Activated T-cell treated with anti-CD3 and anti-CD28 coated beads for 24 hours (primary cell): ENCODE data around the gene CFAP221.
A peak's percentile ranks its signal among the peaks of the same experiment; 100 is the strongest.
"Not testable (repeated sequence)": the region's sequence is repeated elsewhere in the genome, so short reads cannot be mapped to it uniquely, and the experiment has no call there.

ENCODE experiments used
- DNase-seq: peaks from one replicate; pipeline ENCODE4 v3.0.0-alpha.2; 2020; ENCODE audit warnings: low read depth

The CFAP221 gene

DNA sequence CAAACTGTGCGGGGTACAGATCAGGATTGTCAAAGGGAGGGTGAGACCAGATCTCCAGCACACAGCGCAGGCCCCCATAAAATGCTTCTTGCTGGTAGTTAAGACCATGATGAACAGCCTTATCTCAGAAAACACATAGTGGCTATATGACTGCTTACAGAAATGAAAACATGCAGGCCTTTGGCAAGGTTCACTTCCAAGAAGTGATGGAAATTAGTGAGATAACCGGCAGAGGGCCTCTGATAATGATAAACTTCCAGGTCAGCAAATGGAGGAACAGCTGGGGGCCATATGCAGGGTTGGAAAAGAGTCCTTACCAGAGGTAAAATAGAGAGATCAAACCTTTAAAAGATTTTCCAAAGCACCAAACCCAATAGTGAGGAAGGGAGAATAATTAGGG is 46.6 kb downstream of the CFAP221 start:
- no peak for DNase-seq

DNA sequence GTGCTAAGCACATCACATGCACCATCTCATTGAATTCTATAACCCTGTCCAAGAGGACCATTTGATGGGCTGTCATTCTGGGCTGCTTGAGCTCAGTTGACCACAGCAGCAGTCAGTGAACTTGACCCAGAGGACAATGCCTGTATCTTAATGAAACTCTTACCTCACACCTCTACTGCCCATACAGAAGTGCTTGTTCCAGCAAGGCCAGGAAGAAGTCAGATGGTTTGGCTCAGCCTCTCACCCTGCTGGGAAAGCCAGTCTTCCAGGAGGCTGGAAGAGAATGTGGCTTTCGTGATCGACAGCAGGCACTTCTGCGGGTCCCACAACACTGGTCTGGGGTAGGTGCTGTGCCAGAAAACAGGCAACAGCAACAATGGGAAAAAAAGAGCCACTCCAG is 47.3 kb downstream of the CFAP221 start:
- no peak for DNase-seq

DNA sequence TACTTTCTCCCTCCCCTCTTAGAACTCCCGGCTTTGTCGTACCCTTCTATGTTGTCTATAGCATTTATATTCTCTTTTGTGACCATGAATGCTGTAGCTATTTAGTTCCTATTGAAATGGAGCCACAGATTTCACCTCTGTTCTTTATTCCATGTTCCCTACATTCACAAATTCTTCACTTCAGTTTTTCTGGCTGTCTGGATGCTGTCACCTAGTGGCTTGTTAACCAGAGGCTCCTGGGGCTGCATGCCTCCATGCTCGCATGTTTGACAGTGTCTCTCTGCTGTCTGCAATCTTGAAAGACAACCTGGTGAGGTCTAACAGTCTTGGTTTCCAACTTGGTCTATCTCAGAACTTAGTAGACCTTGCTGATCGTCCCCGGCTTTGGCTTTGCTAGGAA is 48.2 kb downstream of the CFAP221 start:
- DNase-seq = no peak

DNA sequence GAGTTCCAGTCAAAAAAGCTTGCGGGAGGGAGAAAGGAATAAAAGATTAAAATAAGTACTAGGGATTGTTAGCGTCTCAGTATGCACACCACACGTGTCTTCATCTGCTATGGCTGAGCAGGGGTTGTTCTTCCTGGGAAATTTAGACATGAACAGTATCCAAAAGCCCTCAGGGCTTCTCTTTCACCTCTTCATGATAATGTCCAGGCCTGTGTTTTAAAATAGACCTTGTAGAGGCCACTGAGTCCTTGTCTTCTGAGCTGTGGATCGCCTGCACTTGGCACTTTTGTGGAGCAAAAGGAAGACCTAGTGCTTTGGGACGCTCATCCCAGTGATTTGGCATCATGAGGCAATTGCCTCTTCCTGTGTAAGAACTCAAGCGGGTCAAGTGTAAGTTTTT is 52.4 kb downstream of the CFAP221 start:
- DNase-seq = no peak

DNA sequence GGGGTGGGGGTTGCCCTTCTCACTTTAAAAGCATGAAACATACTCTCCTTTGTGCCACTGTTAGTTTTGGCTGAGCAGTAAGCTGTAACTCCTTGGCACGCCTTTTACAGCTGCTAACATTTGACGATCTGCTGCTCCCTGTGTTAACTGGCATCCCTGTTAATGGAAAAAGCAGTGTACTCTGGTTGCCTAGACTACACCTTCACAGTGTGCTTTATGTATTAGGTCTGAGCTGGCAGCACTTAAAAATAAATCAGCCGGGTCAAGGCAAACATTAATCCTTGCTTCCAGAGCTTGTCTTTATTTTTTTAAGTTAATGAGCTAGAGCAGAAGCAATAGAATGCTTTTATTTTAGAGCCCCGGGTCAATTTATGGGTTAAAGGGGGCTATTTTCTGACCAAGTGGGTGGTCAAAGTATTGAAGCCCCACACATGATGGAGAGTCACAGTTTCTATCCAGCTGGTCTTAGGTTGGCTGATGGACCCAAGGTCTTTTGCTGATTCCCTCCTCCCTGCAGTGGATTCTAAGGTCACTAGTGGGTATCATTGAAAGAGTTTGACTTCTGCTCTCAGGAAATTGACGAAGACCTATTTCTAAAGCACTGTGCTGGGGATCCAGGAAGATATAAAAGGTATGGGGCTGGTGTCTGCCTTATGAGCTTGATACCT is 54.5 kb downstream of the CFAP221 start:
- DNase-seq = no peak

DNA sequence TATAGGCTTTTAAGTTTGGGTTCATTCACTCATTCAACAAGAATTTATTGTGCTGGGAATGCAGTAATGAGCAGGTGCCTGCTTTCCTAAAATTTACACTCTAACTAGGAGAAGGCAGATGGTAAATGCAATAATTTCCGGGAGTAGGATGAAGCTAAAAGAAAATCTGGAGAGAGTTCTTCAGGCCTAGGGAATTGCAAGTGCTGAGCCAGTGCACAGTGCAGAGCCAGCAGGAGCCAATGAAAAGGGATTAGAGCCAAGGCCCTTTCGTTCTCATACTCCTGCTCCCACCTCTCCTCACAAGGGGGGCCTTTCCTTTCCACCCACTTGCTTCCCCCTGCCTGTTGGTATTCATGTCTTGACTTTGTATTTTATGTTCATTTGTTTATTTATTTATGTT is 55.1 kb downstream of the CFAP221 start:
- DNase-seq = no peak

DNA sequence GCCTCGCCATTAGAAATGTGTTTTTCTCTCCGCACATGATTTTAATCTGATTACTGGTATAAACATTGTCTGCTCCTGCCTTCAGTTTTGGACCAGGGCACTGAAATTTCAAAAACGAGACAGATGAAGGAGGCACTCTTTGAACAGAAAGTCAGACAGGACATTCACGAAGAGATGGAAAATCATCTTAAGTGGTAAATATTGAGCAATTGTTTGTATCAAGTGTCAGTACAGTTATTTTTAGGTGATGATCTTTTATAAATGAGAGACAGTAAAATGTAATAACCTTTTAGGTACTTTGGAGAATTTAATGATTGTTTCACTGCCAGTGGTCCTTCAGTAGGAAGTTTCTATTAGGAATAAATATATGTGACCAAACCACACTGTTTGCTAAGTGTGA is 60.8 kb downstream of the CFAP221 start:
- no peak for DNase-seq

DNA sequence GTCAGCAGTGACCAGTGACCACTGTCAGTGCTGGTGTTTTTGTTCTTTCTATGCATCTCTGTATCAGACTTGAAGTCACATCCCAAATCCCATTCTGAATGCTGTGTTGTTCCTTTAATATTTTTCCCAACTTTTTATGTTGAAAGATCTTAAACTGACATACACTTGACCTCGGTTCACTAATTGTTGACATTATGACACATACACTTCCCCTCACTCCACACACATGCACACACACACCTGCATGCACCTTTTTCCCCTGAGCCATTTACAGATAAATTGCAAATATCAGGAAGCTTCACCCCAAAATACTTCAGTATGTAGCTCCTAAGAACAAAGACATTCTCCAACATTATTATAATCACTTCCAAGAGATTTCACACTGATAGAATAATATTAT is 62.4 kb downstream of the CFAP221 start:
- no peak for DNase-seq

DNA sequence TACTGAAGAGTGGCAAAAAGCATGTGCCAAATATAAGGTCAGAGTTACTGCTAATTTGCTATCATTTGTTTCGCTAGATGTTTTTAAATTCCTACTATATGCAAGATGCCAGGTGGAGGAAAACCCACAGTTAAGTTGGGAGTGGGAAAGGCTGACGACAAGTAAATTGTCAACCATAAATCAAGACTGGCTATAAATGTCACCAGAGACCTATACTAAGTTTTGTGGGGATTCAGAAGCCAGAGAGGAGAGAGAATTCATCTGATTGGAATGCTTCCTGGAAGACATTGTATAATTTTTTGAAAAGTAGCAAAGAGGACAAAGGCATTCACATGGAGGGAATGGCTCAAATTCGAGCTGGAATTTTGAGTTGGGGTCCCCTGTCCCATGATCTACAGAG is 64.3 kb downstream of the CFAP221 start:
- DNase-seq = no peak

DNA sequence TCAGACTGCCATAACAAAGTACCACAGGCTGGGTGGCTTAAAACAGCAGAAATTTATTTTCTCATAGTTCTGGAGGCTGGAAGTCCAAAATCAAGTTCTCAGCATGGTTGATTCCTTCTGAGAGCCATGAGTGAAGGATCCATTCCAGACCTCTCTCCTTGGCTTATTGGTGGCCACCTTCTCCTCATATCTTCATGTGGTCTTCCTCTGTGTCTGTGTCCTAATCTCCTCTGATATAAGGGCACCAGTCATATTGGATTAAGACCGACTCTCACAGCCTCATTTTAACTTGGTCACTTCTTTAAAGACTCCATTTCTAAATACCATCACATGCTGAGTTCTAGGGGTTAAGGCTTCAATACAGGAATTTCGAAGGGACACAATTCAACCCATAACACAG is 65.1 kb downstream of the CFAP221 start:
- no peak for DNase-seq

DNA sequence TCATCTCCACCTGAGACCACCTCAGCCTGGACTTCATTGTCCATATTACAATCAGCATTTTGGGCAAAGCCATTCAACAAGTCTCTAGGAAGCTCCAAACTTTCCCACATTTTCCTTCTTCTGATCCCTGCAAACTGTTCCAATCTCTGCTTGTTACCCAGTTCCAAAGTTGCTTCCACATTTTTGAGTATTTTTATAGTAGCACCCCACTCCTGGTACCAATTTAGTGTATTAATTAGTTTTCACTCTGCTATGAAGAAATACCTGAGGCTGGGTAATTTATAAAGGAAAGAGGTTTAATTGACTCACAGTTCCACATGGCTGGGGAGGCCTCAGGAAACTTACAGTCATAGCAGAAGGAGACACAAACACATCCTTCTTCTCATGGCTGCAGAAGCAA is 69.9 kb downstream of the CFAP221 start:
- DNase-seq = not testable (repeated sequence)

DNA sequence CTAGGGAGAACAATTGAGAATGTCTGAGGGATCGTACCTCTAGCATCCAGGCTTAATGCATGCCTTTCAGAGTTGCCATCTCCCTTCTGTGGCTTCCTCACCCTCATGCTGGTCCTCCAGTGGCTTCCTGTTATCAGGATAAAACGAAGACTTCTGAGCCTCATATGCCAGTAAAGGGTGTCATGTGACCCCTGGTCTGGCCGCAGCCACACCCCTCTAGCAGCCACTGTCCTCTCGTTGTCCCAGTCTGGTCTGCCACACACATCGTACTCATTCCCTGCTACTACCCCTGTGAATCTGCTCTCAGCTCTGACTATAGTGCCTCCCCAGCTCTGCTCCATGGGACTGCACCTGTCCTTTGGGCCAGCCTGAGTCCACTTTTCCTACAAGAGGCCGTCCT is 72.2 kb downstream of the CFAP221 start:
- DNase-seq = no peak

DNA sequence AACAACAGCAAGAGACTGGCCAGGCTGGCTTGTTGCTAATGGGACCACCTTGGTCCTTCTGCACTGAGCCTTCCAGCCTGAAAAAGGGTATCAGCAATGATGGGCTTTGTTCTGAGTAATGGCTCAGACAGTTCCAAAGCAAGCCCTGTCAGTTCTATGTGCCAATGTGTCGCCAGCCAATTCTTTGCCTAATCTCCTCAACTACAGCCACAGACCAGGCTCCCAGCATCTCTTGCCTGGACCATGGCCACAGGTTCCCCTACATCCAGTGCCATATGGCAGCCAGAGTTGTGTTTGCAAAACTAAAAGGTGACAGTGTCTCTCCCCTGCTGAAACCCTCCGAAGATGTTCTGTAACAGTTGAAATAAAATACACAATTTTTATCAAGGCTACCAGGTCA is 73.2 kb downstream of the CFAP221 start:
- DNase-seq = no peak

DNA sequence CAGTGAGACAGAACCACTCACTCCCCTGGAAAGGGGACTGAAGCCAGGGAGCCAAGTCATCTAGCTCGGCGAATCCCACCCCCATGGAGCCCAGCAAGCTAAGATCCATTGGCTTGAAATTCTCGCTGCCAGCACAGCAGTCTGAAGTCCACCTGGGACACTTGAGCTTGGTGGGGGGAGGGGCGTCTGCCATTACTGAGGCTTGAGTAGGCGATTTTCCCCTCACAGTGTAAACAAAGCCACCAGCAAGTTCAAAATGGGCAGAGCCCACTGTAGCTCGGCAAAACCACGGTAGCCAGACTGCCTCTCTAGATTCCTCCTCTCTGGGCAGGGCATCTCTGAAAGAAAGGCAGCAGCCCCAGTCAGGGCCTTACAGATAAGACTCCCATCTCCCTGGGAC is 74.5 kb downstream of the CFAP221 start:
- not testable (repeated sequence) for DNase-seq

DNA sequence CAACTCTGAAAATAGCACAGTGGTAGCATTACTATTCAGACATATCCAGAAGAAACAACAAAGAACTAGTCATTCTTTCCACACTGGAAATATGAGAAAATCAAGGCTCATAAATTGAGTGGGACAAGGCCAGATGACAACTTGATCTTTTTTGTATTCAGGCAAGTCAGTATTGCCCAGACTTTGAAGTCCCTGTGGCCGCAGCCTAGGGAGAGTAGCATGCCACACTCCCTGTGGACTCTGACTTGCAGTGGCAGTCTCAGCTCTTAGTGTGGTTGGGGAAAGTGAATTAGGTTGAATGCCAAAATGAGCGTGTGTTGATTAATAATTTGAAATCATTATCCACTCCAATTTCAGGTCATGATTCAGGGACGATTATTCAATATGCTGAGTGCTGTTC is 81.0 kb downstream of the CFAP221 start:
- no peak for DNase-seq

DNA sequence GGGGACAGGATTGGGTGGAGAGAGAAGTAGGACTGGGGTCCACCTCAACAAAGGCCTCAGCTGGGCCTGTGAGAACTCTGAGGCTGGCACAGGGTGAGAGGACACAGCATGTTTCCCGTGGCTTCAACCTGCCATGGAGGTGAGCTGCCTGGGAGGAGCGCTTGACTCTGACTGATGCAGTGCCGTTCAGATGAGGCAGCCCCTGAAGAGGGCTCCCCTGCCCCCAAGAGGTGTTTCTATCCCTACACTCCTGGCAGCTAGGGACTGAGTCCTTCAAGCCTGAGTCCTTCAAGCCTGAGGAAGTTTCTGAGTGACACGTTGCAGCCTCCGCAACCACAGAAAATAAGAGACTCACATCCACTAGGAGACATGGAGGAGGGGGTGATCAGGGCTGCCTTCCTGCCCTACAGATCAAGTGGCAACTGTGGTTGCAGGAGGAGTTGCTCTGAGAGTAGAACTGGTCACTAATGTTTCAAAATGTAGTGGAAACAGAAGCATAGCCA is 85.1 kb downstream of the CFAP221 start:
- no peak for DNase-seq

DNA sequence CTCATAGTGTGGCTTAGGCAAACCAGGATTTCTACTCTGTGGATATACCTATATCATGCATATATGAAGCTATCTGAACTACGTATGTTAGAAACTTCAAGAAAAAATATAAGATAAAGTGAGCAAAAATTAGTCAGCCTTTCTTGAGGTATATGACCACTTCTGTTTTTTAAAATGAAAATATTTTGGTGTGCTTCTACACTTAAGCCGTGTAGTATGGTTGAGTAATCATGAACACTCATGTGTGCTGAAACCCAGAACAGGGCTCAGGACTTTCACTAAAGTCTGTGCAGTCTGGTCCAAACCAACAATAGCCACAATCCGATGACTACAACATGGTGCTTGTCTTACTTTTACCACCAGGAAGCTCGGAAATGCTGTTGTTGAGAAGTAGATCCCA is 85.9 kb downstream of the CFAP221 start:
- DNase-seq = no peak

DNA sequence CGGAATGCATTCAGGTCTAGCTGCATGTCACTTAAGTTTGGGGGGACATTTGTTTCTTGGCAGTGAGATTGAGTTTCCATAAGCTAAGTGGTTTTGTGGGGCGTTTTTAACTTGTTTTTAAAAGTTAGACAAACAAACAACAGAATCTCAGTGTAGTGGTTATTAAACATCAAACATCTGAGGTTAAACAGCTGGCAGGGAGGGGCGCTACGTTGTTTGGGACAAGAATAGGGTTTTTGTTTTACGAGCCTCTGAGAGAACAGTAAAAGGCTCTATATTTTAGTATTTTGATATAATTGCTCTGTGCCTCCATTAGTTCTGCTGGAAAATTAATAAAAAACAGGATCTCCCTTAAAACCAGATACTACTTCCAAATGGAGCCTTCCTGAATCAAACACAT is 93.1 kb downstream of the CFAP221 start:
- DNase-seq = no peak

DNA sequence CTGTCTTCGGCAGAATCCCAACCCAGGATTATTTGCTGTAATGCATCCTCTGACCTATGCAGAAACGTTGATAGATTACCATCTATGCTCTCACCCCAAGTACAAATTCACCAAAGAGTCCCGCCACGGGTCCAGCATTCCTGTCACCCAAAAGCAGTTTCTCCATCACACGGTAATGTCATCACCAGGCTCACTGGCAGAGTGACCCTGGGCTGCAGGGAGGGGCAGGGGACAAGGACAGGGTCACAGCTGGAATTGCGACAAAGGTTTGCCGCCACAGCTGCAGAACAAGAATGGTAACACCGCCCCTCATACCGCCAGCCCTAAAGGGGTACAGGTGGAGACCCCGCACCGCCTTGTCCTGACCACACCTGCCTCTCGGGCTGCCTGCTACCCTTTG is 94.0 kb downstream of the CFAP221 start:
- DNase-seq = no peak

DNA sequence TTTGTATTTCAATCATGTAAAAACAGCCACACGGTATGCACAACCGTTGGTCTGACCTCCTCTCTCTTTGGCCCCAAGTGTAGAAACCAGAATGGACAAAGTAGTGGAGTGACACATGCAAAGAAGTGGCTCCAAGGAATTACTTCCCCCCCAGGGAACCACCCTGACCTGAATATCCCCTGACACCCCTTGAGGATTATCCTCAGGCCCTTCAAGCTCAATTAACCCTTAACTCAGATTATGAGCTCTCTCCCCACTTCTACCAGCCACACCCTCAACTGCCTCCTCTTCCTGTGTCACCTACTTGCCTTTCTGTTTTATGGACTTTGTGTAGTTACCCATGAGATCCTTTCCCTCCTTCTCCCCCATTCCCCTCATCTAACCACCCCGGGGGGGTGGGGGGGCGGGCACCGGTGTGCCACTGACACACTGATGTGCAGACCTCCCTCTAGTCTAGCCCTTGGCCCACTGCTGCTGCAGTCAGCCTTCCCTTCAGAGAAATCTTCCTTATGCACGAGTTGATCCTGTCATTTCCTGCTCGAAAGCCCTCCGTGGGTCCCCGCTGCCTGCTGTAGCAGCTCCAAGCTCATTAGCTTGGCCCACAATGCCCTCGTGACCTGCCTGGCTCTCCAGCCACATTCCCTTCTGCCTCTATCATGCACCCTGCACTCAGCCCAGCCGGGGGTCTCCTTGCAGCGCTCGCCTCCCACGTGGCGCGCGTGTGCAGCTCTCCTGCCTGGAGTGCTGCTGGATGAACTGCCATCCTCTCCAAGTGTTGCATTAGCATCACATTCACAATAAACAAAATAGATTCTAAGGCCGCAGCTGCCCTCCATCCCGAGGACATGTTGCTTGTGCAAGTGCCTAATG is 94.7 kb downstream of the CFAP221 start:
- no peak for DNase-seq

DNA sequence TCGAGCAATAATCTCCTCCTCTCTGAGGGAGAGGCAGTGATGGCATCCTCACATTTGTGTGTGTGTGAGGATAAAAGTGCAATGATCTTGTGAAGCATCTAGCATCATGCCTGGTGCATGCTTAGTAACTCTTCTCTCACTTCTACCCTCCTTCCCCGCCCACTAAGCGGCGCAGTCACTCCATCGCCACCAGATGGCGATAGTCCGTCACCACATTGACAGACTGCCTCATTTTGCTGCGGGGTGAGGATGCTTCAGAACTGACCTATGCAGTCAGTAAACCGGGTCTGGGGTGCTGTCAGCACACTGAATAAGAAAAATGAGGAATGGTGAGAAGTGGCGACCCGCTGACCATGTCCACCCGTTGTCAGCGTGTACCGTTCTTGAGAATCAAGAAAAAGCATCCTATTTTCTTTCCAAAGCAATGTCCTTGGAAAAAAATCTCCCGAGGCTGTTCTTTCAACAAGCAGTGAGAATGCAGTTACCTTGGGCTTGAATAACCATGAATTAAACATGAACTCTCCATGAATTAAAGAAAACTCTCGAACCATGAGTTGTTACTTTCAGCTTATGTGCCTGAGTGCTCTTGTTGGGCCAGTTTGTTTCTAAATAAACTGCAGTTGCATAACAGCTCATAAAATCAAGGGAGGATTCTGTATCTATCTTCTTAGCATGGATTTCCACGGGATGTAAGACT is 97.5 kb downstream of the CFAP221 start:
- DNase-seq = peak; percentile 71

DNA sequence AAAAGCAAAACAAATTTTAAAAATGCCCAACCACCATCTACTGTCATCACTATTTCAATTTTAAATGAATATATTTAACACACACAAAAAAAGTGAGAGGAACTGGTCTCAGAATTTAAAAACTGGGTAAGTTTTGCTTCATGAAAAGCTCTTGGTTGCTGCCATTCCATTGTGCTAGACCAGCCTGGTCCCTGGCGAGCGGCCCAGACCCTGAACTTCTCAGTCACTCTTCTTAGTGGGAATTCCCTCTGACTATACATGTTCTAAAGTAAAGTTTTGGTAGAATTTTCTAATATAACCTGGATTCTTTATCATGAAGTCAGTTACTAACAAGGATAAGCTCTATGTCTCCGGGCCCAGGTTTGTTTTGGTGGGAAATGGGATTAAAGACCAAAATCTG is 99.9 kb downstream of the CFAP221 start:
- no peak for DNase-seq
